HG03558 (cell line): ENCODE results near the gene SCLY.
"Not testable (repeated sequence)": the region's sequence is repeated elsewhere in the genome, so short reads cannot be mapped to it uniquely, and the experiment has no call there.

ENCODE experiments used
- ATAC-seq: cut with Tn5 transposase; IDR thresholded peaks from one replicate; pipeline ENCODE4 v1.9.1; 2021; ENCODE audit warnings: moderate number of reproducible peaks; ENCODE audit not compliant: unreplicated experiment; ENCODE audit errors: extremely low read depth

Gene SCLY

DNA sequence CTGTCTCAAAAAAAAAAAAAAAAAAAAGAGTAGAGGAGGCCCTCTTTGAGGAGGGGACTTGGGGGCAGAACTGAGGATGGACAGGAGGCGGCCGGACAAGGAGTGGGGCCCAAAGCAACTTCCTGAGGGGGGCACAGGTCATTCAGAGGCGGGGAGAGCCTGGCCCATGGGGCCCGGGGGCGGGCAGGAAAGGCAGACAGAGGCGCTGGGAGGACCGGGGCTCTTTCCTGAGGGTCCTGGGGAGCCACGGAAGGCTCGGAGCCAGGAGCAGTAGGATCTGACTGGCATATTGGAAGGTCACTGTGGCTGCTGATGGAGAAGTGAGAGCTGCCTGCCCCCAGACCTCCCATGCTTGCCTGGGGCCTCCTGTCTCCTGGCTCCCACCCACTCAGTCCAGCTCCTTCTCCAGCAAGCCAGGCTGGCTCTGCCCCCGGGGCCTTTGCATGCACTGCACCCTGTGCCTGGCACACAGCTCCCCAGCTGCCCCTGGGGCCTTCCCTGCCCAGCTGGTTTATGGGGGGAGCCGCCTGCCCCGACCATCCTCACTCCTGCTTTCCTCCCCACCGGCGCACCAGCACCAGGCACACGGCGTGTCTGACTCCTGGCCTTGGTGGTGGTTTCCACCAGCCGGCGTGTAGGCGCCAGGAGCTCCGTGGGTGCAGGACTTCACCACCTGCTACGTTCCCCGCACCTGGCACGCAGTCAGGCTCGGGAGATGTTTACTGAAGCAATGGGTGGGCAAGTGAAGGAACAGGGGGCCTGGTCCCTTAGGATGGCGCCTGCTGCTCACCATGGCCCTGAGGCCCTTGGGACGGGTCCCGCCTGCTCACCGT lies 44.9 kb downstream of the SCLY start:
- no peak for ATAC-seq

DNA sequence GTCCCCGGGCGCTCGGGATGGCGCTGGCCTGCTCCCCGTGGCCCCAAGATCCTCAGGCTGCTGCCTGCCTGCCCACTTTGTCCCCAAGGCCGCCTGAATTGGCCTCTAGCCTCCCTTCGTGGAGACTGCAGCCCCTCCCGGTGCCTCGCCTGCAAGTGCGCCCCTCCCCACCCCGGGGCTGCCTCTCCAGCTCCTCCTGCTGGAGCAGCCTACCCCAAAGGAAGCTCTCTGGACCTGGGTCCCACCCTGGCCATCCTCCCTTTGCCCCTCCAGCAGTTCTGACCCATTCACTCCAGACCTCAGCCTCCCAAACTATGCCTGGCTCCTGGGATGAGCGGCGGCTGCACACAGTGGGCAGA lies 45.5 kb downstream of the SCLY start:
- ATAC-seq: no peak

- ATAC-seq: no peak
These were observed 46.1 kb downstream of the SCLY start for GRCh38 chr2:238106698-238107524.

- no peak for ATAC-seq
These were observed 47.0 kb downstream of the SCLY start for GRCh38 chr2:238107525-238108422.

- no peak for ATAC-seq
These were observed 47.8 kb downstream of the SCLY start for GRCh38 chr2:238108423-238109183.

- ATAC-seq: no peak
These were observed 52.8 kb downstream of the SCLY start for GRCh38 chr2:238113611-238114010.

GRCh38 chr2:238114331-238114841 lies 53.6 kb downstream of the SCLY start:
- ATAC-seq: no peak

DNA sequence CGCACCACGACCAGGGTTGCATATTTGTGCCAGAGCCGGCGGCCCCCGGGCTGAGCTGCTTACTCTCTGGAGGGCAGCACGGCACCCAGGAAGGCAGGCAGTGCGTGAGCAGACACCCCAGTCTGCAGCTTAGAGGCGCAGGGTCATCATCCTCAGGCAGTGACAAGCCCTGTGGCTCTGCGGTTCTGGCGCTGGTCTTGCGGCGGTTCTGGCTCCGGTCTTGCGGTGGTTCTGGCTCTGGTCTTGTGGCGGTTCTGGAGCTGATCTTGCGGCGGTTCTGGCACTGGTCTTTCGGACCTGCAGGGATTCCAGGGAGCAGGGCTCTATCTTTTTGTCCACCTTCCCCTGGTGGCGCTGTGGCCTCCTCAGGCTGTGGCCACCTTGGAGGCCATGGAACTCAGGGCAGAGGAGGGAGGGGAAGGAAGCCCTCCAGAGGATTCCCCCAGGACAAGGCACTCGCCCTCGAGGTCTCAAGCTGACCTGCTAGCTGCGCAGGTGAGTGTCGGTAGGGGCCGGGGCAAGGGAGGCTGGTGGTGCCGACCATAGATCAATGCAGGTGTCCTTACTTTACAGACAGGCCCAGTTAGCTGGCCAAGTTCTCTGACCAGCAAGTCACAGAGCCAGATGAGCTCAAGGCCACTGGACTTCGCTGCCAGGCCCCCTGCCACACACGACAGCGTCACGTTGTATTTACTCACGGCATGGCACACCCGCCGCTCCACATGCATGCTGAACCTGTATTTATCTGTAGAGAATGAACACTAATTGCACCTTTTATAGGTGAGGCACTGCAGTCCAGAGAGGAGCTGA lies 54.3 kb downstream of the SCLY start:
- no peak for ATAC-seq

DNA sequence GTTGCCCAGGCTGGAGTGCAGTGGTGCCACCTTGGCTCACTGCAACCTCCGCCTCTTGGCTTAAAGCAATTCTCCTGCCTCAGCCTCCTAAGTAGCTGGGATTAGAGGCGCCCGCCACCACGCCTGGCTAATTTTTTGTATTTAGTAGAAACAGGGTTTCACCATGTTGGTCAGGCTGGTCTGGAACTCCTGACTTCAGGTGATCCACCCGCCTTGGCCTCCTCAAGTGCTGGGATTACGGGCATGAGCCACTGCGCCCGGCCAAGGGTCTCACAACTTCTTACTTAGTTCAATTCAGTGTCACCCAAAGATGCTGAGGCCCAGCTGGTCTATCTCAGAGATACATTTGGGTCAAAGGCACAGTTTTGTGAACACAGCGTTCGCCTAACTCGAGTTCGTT lies 54.9 kb downstream of the SCLY start:
- ATAC-seq: not testable (repeated sequence)

DNA sequence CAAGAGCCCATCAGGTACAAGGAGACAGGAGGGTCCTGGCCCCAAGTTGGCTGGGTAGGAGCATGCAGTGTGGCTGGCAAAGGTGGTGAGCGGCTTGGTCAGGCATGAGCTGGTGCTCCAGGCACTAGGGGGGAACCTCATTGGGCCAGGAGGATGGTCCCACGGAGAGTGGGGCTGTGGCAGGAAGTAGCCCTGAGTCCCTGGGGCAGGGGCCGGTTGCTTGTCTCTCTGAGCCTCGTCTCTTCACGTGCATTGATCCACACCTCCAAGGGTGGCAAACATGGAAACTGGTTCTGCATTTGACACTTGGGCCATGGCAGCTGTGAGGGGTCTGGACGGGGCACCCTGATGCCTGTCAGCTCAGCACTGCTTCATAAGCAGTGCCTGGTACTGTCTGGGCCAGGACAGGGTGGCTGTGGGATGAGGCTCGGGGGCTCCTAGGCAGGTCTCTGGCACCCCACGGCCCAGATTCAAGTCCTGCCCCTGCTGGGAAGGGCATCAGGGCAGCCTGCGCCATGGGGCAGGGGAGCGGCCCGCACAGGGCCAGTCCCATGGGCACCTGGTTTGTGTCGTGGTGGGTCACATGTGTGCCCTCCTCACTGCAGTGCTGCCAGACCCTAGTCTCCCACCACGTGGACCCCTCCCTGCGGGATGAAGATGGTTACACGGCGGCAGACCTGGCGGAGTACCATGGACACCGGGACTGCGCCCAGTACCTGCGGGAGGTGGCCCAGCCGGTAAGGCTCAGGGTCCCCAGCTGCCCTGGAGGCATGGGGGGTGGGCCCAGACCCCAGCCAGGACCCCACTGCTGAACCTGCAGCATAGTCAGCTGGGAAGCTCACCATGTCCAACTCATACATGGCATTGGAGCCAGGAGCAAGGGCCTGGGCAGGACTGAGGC lies 55.7 kb downstream of the SCLY start:
- no peak for ATAC-seq

DNA sequence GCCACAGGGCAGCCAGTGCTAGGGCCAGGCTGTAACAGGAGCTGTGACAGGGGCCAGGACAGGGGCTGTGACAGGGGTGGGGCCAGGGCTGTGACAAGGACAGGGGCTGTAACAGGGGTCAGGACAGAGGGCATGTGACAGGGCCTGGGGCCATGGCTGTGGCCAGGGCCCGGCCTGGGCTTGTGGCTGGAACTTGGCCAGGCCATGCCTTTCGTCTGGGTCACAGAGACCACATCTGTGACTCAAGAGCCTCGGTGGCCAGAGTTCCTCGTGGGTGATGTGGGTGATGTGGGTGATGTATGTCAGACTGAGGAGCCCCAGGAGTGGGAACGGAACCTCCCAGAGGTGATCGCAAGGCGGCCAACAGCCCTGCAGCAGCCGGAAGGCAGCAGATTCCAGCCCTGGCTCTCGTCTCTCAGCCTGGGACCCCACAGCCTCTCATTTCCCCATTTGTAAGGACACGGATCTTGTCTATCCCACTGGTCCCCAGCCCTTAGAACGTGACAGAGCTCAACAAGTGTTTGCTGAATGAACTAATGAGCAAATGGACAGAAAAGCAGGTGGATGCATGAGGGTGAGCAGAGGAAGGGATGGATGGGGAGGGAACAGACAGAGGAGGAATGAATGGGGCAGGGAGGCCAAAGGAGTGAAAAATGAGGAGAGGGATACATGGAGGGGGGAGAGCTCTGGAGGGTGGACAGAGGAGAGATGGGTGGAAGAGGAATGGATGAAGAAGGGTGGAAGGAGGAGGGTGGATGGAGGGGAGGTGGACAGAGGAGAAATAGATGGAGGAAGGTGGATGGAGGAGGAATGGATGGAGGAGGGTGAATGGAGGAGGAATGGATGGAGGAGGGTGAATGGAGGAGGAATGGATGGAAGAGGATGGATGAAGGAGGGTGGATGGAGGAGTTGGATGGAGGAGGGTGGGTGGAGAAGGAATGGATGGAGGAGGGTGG lies 56.7 kb downstream of the SCLY start:
- no peak for ATAC-seq

DNA sequence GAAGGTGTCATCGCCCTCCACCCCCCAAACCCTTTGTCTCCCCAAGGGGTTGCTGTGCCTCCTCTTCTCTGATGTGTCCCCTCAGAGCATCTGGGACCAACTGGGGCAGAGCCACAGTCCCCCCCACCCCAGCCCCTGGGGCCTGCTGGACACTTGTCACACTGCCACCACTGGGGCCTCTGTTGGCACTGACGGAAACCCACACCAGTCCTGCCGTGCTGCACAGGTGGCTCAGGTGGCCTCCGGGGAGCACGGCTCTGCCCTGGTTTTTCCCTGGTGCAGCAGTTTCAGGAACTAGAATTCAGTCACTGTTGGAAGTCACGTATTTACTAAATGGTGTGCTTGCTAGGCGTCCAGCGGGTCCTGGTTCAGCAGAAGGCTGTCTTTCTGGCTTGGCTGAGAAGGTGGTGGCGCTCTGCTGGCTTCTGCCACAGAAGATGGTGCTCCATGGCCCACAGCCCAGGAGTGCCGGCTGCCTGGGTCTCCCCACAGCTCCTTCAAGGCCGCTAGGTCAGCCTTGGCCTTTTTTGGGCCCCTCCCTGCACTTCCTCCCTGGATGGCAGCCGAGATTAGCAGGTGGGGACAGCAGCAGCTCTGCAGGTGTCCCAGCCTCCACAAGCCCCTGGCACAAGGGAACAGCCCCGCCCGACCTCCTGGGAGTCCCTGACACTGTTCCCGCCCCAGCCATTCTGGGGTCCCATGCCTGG lies 59.1 kb downstream of the SCLY start:
- ATAC-seq: no peak

DNA sequence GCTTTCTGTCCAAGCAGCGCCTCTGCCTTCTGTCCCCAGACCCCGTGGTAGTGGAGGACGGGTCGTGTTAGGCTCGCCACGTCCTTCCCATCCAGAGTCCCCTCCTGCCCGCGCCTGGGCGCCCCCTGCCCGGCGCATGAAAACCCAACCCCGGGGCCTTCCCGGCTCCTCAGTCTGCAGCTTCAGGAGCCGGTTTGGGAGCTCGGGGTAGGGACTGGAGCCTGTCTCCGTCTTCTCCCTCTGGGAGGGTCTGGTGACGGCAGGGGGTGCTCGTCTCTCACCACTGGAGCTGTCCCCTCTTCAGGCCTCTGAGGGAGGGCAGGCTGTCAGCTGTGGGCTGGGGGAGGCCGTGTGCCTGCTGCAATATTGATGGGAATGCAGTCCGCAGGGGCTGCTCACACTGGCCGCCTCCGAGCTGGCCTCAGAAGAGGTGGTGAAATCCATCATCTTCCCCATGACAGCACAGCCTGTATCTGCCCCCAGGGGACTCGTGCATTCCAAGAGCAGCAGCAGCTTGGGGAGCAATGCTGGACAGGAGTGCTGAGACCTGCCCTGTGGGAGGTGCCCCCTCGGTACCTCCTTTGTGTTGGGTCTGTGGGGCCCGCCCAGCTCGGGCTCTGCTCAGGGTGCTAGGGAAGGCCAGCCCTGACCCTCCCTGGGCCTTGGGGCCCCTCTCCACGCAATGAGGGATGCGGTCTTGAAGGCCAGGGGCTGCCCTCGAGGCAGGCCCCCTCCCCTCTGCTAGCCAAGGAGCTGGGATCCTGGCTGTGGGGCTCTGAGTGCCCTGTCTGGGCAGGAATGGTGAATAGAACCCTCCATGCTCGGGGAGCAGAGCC lies 59.9 kb downstream of the SCLY start:
- ATAC-seq: no peak

DNA sequence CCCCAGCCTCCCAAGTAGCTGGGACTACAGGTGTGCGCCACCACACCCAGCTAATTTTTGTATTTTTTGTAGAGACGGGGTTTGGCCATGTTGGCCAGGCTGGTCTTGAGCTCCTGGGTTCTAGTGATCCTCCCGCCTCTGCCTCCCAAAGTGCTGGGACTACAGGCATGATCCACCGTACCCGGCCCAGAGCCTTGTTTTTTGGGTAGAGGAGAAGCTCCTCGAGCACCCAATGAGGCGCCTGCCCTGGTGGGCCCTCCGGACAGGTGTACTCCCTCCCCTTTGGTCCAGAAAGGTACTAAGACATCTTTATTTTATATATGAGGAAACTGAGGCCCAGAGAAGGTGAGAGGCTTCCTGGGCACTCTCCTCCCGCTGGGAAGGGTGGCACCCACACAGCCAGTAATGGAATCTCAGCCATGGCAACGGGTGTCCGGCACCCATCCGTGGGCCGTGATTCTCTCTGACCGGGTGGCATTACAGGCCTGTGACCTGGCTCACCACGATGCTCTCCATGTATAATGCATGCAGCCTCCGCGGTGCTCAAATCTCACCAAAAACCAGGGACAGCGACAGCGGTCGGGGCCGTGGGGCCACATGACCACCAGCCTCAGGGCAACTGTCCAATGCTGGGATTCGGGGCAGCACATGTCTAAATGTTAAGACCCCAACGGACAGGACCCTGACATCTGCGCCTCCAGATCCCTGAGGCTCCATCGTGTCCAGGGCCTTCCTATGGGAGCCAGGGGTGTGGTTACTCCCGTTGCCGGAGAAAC lies 60.9 kb downstream of the SCLY start:
- no peak for ATAC-seq
